ENCODE data around the gene C6orf62.

- TF ChIP-seq CTCF (IDR thresholded peaks at IDR 0.05) = no peak
- no peak for TF ChIP-seq POLR2A (IDR thresholded peaks at IDR 0.05)
These were observed 24.8 kb downstream of the C6orf62 start for GRCh38 chr6:24694198-24694597.

All from testis (tissue), 2 donors.